Effector CD8-positive, alpha-beta T cell (primary cell): ENCODE measurements around the gene THAP3.

Experiments
- DNase-seq: peaks from one replicate; lab custom pipeline; 2025; lab: John Stamatoyannopoulos, UW

The THAP3 gene

GRCh38 chr1:6673816-6674398, 49.2 kb downstream of the THAP3 start:
- DNase-seq: no peak

GRCh38 chr1:6674771-6675170, 50.1 kb downstream of the THAP3 start:
- no peak for DNase-seq

- no peak for DNase-seq
Observed at GRCh38 chr1:6675941-6676340, 51.3 kb downstream of the THAP3 start.
